Hippocampal formation (tissue), 2 donors: ENCODE results near the gene ASIC2.

ENCODE experiments used
- DNase-seq, 2 donors: peaks; one replicate each; lab custom pipeline; 2025; lab: John Stamatoyannopoulos, UW

The ASIC2 gene

DNA sequence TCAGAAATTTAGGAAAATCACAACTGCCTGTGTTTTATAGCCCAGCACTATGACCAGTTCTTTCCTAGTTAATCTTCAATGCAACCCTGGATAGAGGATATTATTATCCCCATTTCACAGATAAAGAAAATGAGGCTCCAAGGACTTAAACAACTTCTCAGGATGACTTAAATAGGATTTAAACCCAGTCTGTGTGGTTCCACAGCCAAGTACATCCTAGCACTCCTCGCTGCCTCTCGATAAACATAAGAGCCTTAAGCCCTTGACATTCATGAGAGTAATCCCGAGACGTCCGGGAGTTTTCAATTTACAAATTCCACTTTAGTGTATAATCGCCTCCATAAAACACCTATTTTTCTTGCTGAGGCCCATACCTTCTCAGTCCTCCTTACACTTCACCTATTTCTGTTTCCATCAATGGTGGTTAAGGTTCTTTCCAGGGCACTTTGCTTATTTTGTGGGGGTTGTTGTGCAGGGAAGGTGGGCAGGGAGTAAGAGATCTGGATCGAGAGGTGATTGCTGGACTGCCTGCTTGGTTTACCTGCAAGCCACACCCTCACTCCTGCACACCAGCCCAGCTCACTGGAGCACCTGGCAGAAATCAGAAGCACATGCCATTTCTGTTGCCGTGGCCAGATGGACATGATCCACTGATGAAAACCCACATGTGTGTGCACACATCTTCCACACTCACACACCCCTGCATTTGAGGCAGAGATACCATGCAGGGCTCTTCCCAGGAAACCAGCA lies 50.5 kb downstream of the ASIC2 start:
- DNase-seq: no peak

DNA sequence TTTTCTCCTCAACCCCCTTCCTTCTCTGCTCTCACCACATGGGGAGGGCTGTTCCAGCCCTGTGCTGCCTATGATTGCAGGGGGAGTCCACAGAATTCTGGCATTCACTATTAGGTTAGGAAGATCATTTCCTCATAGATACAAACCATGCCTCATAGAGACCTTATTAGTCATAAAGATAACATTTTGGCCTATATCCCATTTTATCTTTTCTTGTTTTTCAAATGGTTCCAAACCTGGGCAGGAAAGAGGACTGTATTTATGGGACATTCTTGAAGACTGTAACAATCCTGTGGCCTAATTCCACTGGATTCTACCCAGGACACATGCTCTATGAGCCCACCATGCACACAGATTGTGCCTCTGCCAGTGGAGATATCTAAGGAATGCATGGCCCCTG lies 51.7 kb downstream of the ASIC2 start:
- no peak for DNase-seq

DNA sequence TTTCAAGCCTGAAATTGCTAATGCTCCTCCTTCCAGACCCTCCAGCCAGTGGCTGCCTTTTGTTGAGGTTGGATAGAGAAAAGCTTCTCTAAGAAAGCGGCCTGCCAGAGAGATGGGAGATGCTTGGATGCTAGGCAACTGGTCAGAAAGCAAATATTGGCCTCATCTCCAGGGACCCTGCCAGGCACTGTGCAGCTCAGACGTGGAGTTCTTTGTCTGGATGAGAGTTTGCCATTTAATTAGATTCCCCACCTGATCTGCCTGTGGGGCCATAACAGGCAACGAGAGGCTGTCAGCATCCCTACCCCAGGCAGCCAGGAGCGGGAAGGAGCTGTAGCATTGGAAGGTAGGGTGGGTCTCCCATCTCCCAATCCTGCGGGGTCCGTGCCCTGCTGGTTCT lies 52.7 kb downstream of the ASIC2 start:
- DNase-seq: no peak

DNA sequence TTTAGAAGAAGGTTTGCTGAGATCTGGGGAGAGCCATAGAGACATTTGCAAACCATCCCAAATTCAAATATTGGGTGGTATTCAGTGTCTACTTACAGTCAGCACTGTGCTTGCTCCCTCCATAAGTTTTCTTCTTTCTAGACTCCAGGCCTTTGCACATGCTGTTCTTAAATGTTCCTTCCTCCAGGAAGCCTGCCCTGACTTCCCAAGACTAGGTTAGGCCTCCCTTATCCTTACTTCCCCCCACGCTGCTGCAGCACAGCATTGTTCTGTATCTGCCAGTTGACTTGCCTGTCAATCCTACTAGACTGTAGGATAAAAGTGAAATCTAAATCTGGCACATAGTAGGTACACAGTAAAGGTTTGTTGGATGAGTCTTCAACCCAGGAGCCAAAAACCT lies 53.4 kb downstream of the ASIC2 start:
- no peak for DNase-seq

DNA sequence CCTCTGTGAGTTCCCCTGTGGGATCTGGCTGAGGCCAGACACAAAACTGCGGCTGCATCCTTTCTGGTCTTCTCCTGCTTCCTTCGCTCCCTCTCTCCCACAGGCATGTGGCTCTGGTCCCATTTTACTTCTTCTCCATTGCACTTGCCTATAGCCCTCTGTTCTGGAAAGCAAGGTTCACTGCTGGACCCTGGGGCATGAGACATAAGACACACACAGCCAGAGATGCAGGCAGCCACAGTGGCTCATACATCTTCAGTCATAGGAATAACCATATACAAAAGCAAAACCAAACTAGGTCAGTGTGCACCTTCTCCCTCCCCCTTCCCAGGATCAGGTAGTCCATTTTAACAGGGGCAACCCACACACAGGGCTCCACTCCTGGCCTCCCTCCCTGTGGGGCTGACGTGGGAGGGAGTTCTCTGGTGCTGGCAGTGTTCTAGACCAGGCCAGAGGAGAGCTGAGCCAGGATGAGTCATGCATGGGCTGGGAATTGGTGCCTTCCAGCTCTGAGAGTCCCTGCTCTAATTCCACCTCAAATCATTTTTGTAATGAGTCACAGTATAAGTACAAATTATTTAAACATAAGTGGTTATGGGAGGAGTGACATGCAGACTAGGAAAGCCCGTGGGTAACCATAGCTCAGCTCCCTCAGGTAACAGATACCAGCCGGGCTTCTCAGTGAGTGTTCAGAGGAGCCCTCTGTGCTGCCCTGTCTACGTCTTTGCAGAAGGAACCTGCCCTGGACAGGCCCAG lies 58.0 kb downstream of the ASIC2 start:
- no peak for DNase-seq

DNA sequence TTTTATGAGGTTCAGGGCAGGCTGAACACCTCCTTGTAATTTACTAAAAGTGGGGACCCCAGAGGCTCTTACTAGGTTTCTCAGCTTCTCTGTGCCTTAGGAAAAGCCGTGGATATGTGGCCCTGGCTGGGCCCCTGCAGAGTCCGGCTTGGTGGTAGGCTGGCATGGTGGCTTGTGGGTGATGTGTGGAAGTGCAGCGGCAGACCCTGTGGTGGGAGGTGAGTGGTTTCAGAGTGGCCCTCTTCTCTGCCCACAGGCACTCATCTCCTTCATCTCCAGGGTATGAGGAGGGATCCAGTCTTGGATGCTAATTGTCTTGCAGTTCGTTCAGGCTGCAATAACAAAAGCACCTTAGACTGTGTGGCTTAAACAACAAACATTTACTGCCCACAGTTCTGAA lies 58.9 kb downstream of the ASIC2 start:
- no peak for DNase-seq

DNA sequence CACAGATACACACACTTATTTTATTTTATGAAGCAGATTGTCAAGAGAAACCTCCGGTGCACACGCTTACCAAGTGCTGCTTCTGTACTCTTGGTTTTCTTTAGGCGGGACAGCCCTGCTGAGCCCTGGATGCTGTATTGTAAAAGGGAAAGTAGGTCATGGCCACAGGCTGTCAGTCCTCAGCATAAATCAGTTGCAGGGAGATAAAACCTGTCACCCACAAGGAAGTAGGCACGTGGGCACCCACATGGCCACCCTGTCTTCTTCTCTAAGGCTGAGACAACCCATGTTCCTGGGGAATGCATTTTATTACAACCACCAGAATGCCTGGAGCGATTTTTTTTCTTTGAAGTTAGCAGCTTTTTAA lies 59.3 kb downstream of the ASIC2 start:
- no peak for DNase-seq

DNA sequence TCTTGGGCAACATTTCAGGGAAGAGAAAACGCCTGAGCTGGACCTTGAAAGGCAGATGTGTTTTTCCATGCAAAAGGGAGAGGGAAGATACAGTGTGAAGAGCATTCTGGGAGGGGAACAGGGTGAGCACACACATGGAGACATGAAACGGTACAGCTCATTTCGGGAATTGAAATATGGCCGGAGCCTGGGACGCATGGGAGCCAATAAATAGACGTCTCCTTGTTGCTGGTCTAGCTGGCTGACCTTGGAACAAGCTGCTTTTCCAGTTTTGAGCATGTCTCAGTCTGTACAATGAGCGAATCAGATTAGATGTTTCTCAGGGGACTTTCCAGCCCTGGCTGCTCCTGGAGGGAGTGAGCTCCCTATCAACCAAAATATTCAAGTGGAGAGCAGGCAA lies 63.6 kb downstream of the ASIC2 start:
- no peak for DNase-seq

DNA sequence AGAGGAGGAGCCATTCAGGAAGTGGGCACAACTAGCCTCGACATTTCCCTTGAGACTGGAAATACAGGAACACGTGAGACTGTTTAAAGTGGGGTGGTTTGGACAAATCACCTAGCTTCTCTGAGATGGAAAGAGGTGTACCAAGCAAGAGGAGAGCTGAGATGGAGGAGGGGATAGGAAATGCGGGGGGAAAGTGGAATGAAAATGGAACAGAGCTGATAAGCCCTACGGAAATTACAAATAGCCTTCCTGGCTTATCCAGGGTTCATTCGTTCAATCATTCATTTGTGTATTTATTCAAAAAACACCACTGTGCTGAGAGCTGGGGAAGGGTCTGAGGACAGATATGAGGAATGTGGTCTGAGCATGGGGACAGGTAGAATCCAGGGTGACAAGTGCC lies 64.1 kb downstream of the ASIC2 start:
- DNase-seq: no peak

DNA sequence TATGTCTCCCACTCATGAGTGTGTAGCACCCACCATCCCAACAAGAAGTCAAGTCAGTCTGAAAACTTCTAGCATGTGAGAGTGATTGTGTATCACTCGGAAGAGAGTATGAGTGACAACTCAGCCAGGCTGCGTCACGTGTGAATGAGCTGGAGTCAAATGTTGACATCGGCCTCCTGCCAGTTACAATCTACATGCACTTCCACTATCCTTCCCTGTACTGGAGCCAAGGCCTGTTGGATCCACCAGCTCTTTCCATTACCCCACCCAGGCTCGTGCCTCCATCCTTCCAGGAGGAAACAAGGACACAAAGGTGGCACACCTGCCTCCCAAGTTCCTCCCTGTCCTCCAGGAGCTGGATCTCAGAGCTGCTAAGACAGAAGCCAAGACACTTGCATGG lies 64.5 kb downstream of the ASIC2 start:
- DNase-seq: no peak

DNA sequence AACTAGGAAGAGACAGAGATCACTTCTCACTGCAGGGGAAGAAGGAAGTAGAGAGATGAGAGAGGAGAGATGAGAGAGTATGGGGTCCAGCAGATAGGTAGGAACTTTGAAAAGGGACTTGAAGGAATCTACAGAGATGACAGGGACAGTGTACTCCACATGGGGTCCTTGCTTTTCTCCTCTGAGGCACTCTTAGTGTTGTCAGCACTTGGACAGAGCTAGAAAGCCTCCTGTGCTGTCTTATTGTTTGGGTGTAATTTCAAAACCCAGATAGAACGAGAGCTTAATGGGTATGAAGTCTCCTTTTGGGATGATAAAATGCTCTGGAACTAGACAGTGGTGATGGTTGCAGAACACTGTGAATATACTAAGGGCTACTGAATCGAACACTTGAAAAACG lies 65.2 kb downstream of the ASIC2 start:
- DNase-seq: no peak

DNA sequence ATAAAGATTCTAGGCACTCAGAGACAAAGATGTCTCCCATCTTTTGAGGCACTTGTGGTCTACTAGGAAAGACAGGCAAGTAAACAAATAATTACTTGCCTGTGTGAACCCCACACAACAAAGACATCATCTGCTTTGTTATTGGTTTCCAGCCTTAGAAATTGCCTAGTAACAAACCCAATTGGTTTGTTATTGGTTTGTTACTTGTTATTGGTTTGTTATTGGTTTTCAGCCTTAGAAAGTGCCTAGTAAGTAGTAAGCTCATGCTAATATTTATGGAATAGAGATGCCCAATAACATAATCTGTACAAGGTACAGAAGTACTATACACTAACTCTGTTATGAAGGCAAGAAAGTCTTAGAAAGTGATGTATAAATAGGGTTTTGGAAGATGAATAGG lies 67.1 kb downstream of the ASIC2 start:
- DNase-seq: no peak

DNA sequence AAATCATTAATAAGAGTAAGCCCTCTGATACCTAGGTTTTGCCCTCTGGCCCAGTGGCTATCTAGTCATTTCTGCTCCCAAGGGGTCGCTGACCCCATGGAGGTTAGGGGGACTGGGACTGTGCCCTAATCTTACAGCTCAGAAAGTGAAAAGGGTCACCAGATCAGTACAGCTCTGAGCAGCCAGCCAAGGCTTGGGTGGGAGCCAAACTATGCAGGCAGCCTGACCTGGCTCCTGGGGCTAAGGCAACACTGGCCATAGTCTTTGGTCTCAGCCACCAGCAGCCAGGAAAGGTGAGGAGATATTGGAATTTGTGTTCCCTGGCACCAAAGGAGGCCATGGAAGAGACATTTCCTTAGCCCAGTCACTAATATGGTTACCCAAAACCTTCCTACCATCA lies 67.6 kb downstream of the ASIC2 start:
- no peak for DNase-seq

DNA sequence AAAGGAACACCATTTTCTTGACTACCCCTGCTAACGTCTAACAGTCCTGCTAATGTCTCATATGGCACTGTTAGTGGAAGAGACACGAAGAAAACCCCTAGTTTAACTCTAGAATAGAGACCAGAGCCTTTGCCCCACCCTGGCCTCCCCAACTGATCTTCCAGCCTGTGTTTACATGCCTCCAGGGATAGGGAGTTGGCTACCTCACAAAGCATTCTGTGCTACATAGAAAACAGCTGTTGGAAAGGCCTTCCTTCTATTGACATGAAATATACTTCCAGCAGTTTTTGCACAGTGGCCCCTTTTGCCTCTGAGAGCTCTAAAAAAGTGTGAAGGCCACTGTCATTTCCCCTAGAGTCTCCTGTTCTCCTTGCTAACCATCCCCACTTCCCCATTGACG lies 73.1 kb downstream of the ASIC2 start:
- DNase-seq: no peak

DNA sequence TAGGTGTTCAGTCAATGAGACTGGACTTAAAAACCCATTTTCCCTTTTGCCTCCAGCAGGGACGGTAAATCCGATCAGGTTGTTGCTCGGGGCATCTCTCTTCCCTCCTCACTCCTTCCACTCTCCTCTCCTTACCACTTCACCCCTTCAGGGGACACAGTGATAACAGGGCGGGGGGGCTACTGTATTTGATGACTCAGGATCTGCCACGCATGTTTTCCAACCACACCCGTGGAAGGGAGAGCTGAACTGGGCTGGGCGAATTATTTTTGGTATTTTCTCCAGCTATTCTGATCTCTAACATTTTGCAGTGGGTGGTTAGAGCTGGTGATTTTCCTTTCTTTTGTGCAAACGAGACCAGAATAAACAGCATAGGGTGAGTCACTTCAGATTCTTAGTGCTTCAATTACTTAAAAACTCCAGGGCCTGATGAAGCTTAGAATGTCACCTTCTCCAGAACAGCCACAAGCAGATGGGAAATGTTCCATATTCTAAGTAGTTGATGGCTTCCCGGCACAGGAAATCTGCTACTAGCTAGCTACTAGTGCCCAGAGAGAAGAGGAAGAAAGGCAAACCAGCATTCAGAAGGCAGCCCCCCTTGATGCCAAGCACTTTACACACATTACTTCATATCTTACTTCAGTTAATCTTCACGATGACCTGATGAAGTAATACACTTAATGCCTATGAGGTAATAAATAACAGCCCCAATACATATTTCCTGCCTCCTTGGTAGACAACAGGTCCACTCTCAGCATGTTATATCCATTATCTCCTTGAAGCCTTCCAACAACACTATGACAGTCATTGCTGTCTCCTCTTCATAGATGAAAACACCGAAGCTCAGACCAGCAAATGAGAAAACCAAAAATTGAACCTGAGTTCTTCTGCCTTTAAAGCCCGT lies 74.1 kb downstream of the ASIC2 start:
- peak in 1 of 2 donors; percentile 43 for DNase-seq

DNA sequence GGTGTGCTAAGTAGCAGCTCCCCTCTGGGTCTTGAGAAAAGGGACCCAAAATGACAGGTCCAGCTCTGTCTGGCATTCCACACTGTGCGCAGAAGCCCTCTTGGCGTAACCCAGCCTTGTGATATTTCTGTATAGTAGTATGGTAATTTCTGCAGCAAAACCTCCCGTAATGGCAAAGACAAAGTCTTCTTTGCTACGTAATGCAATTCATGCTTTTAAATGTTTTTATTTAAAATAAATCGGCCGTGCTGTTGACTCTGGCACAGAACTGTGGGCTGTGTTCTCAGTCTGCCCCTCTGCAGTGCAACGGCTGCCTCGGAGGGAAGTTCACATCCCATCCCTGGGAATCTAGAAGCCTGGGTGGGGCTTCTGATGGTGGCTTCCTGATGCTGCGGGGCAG lies 75.2 kb downstream of the ASIC2 start:
- no peak for DNase-seq

DNA sequence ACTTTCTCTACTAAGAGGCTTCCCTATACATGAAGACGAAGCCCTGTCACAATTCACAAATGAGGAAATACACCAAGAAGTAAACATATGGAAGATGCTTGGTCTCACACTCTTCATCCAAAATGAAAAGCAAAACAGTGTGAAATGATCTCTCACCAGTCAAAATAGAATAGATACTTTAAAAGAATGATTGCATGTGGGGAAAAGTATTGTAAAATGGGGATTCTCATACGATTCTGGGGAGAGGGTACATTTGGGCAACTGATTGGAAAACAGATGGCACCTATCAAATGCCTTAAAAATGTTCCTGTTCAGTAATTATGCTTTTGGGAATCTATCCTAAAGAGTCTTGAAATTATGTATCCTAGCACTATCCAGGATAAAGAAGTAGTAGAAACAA lies 78.1 kb downstream of the ASIC2 start:
- DNase-seq: no peak

DNA sequence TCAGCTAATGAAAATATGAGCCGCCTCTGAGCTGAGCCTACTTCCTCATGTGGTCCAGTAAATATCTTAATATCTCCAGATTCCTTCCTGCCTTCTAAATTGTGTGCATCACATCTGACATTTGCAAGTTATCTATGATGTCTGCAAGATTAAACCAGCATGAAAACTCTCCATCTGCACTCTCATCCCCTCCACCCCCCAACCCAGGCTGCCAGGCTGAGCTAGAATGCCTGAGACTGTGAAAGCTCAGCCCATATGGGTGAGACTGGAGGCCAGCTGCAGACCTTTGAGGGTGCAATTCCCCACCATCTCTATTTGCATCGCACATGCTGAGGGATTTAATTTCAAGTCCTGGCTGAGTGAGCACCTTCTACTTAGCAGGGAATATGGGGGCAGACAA lies 82.8 kb downstream of the ASIC2 start:
- DNase-seq: no peak

DNA sequence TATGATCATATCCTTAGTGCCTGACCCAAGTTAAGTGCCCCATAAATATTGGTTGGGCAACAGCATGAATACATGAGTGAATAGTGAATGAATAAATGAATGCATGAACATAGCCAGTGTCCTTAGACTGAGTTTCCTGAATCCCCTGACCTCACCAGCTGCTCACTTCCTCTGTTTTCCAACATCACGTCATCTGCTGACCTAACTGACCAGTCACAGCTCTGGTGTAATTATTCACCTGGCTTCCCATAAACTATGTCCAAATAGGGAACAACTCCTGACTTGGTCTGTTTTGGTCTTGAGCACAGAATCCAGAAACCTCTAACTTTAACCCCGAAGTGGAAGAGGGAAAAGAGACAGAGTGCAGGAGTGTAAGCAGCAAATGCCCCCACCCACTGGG lies 83.4 kb downstream of the ASIC2 start:
- DNase-seq: no peak

DNA sequence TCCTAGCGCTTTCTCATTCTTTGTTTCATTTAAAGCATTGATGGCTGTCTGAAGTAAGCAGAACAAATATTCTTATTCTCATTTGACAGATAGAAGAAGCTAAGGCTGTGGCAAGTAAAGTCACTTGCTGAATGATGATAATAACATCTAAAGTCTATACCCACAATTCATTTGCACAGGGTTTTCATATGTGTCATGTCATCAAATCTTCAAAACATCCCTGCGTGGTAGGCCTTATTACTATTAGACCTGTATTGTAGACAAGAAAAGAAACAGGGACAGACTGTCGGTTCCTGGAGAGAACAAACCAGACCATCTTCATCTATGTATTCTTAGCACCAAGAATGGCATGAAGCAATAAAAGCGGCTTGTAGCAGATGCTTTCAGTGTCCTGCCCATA lies 85.9 kb downstream of the ASIC2 start:
- DNase-seq: no peak

DNA sequence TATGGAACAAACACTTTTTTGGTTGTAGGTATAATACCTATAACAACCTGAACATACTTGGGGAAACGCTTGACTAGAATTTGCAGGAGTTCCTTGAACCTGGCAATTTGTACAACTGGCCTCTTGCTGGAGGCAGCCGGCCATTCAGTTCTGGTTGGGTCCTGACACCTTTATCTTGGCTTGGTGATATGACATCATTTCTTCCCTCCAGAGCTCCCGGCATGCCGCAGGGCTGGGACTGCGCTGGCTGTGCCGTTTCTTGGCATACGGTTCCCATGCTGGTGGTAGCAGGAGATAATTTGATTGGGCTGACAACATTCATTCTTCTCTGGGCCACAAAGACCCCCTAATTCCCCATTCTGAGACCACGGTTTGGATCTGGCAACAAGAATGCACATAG lies 87.5 kb downstream of the ASIC2 start:
- DNase-seq: no peak

DNA sequence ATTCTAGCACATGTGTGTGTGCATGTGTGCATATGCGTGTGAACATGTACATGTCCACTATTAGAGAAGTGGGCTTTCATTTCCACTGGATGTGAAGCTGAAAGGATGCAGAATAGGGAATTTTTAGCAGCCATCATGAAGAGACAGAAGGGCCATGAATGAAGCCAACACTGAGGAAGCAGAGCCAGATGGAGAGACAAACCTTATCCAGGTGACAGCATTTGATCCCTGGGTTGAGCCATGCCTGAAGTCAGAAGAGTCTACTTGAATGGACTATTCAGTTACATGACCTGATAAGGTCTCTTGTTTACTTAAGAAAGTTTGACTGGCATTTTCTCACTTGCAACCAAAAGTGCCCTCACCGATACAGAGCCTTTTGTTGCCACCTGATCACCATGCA lies 88.4 kb downstream of the ASIC2 start:
- no peak for DNase-seq

DNA sequence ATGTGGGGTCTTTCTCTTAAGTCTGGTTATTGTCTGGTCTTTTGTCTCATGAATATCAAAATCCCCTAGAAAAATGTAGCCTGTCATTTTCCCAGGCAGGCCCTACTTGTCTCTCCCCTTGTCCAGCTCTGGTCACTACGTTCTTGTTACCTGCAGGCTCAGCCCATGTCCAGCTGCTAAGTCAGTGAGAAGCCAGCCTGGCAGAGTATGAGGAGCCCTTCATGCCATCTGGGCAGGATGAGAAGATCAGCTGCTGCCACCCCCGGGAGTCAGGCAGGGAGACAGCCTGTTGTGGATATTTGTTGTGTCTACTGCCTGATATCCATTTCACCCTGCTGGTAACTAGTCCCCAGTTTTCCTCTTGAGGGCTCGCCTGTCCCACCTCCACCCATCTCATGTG lies 88.9 kb downstream of the ASIC2 start:
- no peak for DNase-seq
